ENCODE measurements around the gene DAP. TPM values are rescaled to one million over a fixed set of nuclear protein-coding genes. Genes with fewer than 3 reads are reported as not detected.

Gene DAP
- total RNA-seq, 2 experiments from 2014 or later, result 42.5 to 45.3 TPM

GRCh38 chr5:10797261-10797660 is 36.2 kb upstream of the DAP start:
- no peak overlapping the region for H3K4me3 Mint-ChIP-seq
- TF ChIP-seq CTCF (IDR thresholded peaks at IDR 0.05), result no peak
- H3K36me3 Mint-ChIP-seq (ENCODE audit: low read depth), result no peaks in the 10 kb centered on the region
- H3K4me1 Mint-ChIP-seq (ENCODE audit: low read depth), result no peaks in the 10 kb centered on the region
- peaks cover 23% of the 10 kb centered on the region for H3K27me3 Mint-ChIP-seq
- no peak for ATAC-seq
- H3K27ac Mint-ChIP-seq, result no peak overlapping the region
- DNase-seq, result no peak
- no peaks in the 10 kb centered on the region for H3K9me3 Mint-ChIP-seq
- intact Hi-C loops (cut with micrococcal nuclease), result no loop called here
- ChIA-PET POLR2A (no interaction called here), CTCF (interaction anchor here (1.0 kb wide), 1 partner anchor 28 kb away, joined by 3 read pairs; no protein-coding TSS in a partner anchor)

GRCh38 chr5:10793785-10794184 is 32.8 kb upstream of the DAP start:
- H3K4me1 Mint-ChIP-seq (ENCODE audit: low read depth), result no peaks in the 10 kb centered on the region
- peaks cover 9% of the 10 kb centered on the region for H3K27me3 Mint-ChIP-seq
- DNase-seq, result no peak
- no peak overlapping the region for H3K27ac Mint-ChIP-seq
- CTCF ChIA-PET, result interaction anchor here (0.6 kb wide), 1 partner anchor 784 kb away, joined by 3 read pairs; no protein-coding TSS in a partner anchor
- TF ChIP-seq CTCF (IDR thresholded peaks at IDR 0.05), result no peak
- H3K9me3 Mint-ChIP-seq, result no peaks in the 10 kb centered on the region
- no peak for ATAC-seq
- H3K4me3 Mint-ChIP-seq, result no peak overlapping the region
- H3K36me3 Mint-ChIP-seq (ENCODE audit: low read depth), result no peaks in the 10 kb centered on the region
- intact Hi-C loops (cut with micrococcal nuclease), result no loop called here
- POLR2A ChIA-PET, result no interaction called here

- no peaks in the 10 kb centered on the region for H3K36me3 Mint-ChIP-seq (ENCODE audit: low read depth)
- ChIA-PET POLR2A (no interaction called here), CTCF (no interaction called here)
- no peaks in the 10 kb centered on the region for H3K9me3 Mint-ChIP-seq
- intact Hi-C loops (cut with micrococcal nuclease), result no loop called here
- DNase-seq (no peak), ATAC-seq (no peak)
- H3K4me1 Mint-ChIP-seq (ENCODE audit: low read depth), result no peaks in the 10 kb centered on the region
- no peak for TF ChIP-seq CTCF (IDR thresholded peaks at IDR 0.05)
- H3K4me3 Mint-ChIP-seq, result no peak overlapping the region
- no peak overlapping the region for H3K27ac Mint-ChIP-seq
- H3K27me3 Mint-ChIP-seq, result peaks cover 6% of the 10 kb centered on the region
Observed at GRCh38 chr5:10792336-10792735, 31.3 kb upstream of the DAP start.

- Mint-ChIP-seq H3K4me3 (no peak overlapping the region), H3K27me3 (no peaks in the 10 kb centered on the region), H3K27ac (no peak overlapping the region), H3K36me3 (ENCODE audit: low read depth) (no peaks in the 10 kb centered on the region), H3K9me3 (no peaks in the 10 kb centered on the region), H3K4me1 (ENCODE audit: low read depth) (no peaks in the 10 kb centered on the region)
- DNase-seq (no peak), ATAC-seq (no peak)
- ChIA-PET CTCF (no interaction called here), POLR2A (no interaction called here)
- intact Hi-C loops (cut with micrococcal nuclease), result no loop called here
- no peak for TF ChIP-seq CTCF (IDR thresholded peaks at IDR 0.05)
Observed at GRCh38 chr5:10789726-10790125, 28.7 kb upstream of the DAP start.

GRCh38 chr5:10789021-10789420 is 28.0 kb upstream of the DAP start:
- no peak for TF ChIP-seq CTCF (IDR thresholded peaks at IDR 0.05)
- ChIA-PET CTCF (interaction anchor here (1.4 kb wide), 1 partner anchor 13 kb away, joined by 3 read pairs; no protein-coding TSS in a partner anchor), POLR2A (no interaction called here)
- H3K36me3 Mint-ChIP-seq (ENCODE audit: low read depth), result no peaks in the 10 kb centered on the region
- no peaks in the 10 kb centered on the region for H3K4me1 Mint-ChIP-seq (ENCODE audit: low read depth)
- no peaks in the 10 kb centered on the region for H3K27me3 Mint-ChIP-seq
- ATAC-seq (no peak), DNase-seq (no peak)
- H3K9me3 Mint-ChIP-seq, result no peaks in the 10 kb centered on the region
- no peak overlapping the region for H3K27ac Mint-ChIP-seq
- H3K4me3 Mint-ChIP-seq, result no peak overlapping the region
- intact Hi-C loops (cut with micrococcal nuclease), result no loop called here
